HEK293 (cell line): ENCODE measurements around the gene PHOX2B.
A peak's percentile ranks its signal among the peaks of the same experiment; 100 is the strongest.

ENCODE experiments used
- BCL11A ChIP-seq: fragments of 450-650 bp; formaldehyde crosslinking; IDR thresholded peaks from 2 replicates; pipeline ENCODE4 v1.5.1; 2016; ENCODE audit warnings: low read depth, missing biosample characterization, missing genetic modification characterization
- FEZF1 ChIP-seq: fragments of 450-650 bp; formaldehyde crosslinking; IDR thresholded peaks from 2 replicates; pipeline ENCODE4 v1.5.1; 2016; ENCODE audit warnings: missing biosample characterization, missing genetic modification characterization
- KLF1 ChIP-seq: fragments of 450-650 bp; formaldehyde crosslinking; IDR thresholded peaks from 2 replicates; pipeline ENCODE4 v1.5.1; 2016; ENCODE audit warnings: missing biosample characterization, missing genetic modification characterization
- KLF10 ChIP-seq: fragments of 450-650 bp; IDR thresholded peaks from 2 replicates; pipeline ENCODE4 v1.5.1; 2018; ENCODE audit warnings: missing biosample characterization, mild to moderate bottlenecking, missing genetic modification characterization
- KLF16 ChIP-seq: fragments of 450-650 bp; formaldehyde crosslinking; IDR thresholded peaks from 2 replicates; pipeline ENCODE4 v1.5.1; 2017; ENCODE audit warnings: missing biosample characterization, missing genetic modification characterization
- KLF8 ChIP-seq: fragments of 450-650 bp; formaldehyde crosslinking; IDR thresholded peaks from 2 replicates; pipeline ENCODE4 v1.5.1; 2016; ENCODE audit warnings: missing biosample characterization, missing genetic modification characterization
- MEIS1 ChIP-seq: sonication (generic); formaldehyde crosslinking; IDR thresholded peaks from 2 replicates; pipeline ENCODE4 v1.8.1; 2022; ENCODE audit warnings: missing genetic modification reagents, mild to moderate bottlenecking, borderline replicate concordance
- OSR2 ChIP-seq: fragments of 450-650 bp; formaldehyde crosslinking; IDR thresholded peaks from 2 replicates; pipeline ENCODE4 v1.5.1; 2016; ENCODE audit warnings: missing biosample characterization, missing genetic modification characterization
- RBAK ChIP-seq: fragments of 450-650 bp; formaldehyde crosslinking; IDR thresholded peaks from 2 replicates; pipeline ENCODE4 v1.5.1; 2016; ENCODE audit warnings: missing biosample characterization, missing genetic modification characterization
- TRIM28 ChIP-seq: IDR thresholded peaks from 2 replicates; pipeline ENCODE4 v1.6.1; 2011; ENCODE audit warnings: low read length, control low read depth, borderline replicate concordance
- ZBTB21 ChIP-seq: fragments of 450-650 bp; formaldehyde crosslinking; IDR thresholded peaks from 2 replicates; pipeline ENCODE4 v1.5.1; 2017; ENCODE audit warnings: missing biosample characterization, missing genetic modification characterization
- ZBTB8A ChIP-seq: fragments of 450-650 bp; formaldehyde crosslinking; IDR thresholded peaks from 2 replicates; pipeline ENCODE4 v1.5.1; 2016; ENCODE audit warnings: missing biosample characterization, missing genetic modification characterization
- ZEB2 ChIP-seq: fragments of 450-650 bp; formaldehyde crosslinking; IDR thresholded peaks from 2 replicates; pipeline ENCODE4 v1.5.1; 2016; ENCODE audit warnings: missing biosample characterization, missing genetic modification characterization
- ZNF184 ChIP-seq: fragments of 450-650 bp; IDR thresholded peaks from 2 replicates; pipeline ENCODE4 v1.5.1; 2018; ENCODE audit warnings: missing biosample characterization, mild to moderate bottlenecking, missing genetic modification characterization
- ZNF24 ChIP-seq: fragments of 450-650 bp; formaldehyde crosslinking; IDR thresholded peaks from 2 replicates; pipeline ENCODE4 v1.5.1; 2016; ENCODE audit warnings: missing biosample characterization, missing genetic modification characterization
- ZNF266 ChIP-seq: fragments of 450-650 bp; formaldehyde crosslinking; IDR thresholded peaks from 2 replicates; pipeline ENCODE4 v1.5.1; 2016; ENCODE audit warnings: missing biosample characterization, missing genetic modification characterization, low read depth
- ZNF292 ChIP-seq: fragments of 450-650 bp; formaldehyde crosslinking; IDR thresholded peaks from 2 replicates; pipeline ENCODE4 v1.5.1; 2016; ENCODE audit warnings: low read depth, missing biosample characterization, missing genetic modification characterization, borderline replicate concordance
- ZNF354C ChIP-seq: fragments of 450-650 bp; formaldehyde crosslinking; IDR thresholded peaks from 2 replicates; pipeline ENCODE4 v1.5.1; 2016; ENCODE audit warnings: missing biosample characterization, missing genetic modification characterization, low read depth, borderline replicate concordance
- ZNF37A ChIP-seq: fragments of 450-650 bp; IDR thresholded peaks from 2 replicates; pipeline ENCODE4 v1.5.1; 2018; ENCODE audit warnings: missing biosample characterization, missing genetic modification characterization
- ZNF394 ChIP-seq: fragments of 450-650 bp; formaldehyde crosslinking; IDR thresholded peaks from 2 replicates; pipeline ENCODE4 v1.5.1; 2016; ENCODE audit warnings: missing biosample characterization, missing genetic modification characterization, mild to moderate bottlenecking, moderate library complexity, borderline replicate concordance
- ZNF423 ChIP-seq: fragments of 450-650 bp; formaldehyde crosslinking; IDR thresholded peaks from 2 replicates; pipeline ENCODE4 v1.5.1; 2016; ENCODE audit warnings: missing biosample characterization, missing genetic modification characterization
- ZNF510 ChIP-seq: fragments of 450-650 bp; formaldehyde crosslinking; IDR thresholded peaks from 2 replicates; pipeline ENCODE4 v1.5.1; 2018; ENCODE audit warnings: mild to moderate bottlenecking, missing genetic modification characterization, missing biosample characterization; ENCODE audit not compliant: insufficient replicate concordance
- ZNF558 ChIP-seq: fragments of 450-650 bp; formaldehyde crosslinking; IDR thresholded peaks from 2 replicates; pipeline ENCODE4 v1.5.1; 2016; ENCODE audit warnings: missing biosample characterization, missing genetic modification characterization
- ZNF561 ChIP-seq: fragments of 450-650 bp; IDR thresholded peaks from 2 replicates; pipeline ENCODE4 v1.5.1; 2018; ENCODE audit warnings: missing biosample characterization, missing genetic modification characterization, borderline replicate concordance
- ZNF600 ChIP-seq: fragments of 450-650 bp; formaldehyde crosslinking; IDR thresholded peaks from 2 replicates; pipeline ENCODE4 v1.5.1; 2016; ENCODE audit warnings: missing biosample characterization, missing genetic modification characterization
- ZNF629 ChIP-seq: fragments of 450-650 bp; formaldehyde crosslinking; IDR thresholded peaks from 2 replicates; pipeline ENCODE4 v1.5.1; 2017; ENCODE audit warnings: missing biosample characterization, missing genetic modification characterization
- ZNF660 ChIP-seq: fragments of 450-650 bp; IDR thresholded peaks from 2 replicates; pipeline ENCODE4 v1.5.1; 2018; ENCODE audit warnings: missing biosample characterization, mild to moderate bottlenecking, missing genetic modification characterization
- ZNF837 ChIP-seq: fragments of 450-650 bp; formaldehyde crosslinking; IDR thresholded peaks from 2 replicates; pipeline ENCODE4 v1.5.1; 2016; ENCODE audit warnings: missing biosample characterization, missing genetic modification characterization
- ZNF843 ChIP-seq: fragments of 450-650 bp; formaldehyde crosslinking; IDR thresholded peaks from 2 replicates; pipeline ENCODE4 v1.5.1; 2016; ENCODE audit warnings: missing biosample characterization, missing genetic modification characterization
- ZXDB ChIP-seq: fragments of 450-650 bp; formaldehyde crosslinking; IDR thresholded peaks from 2 replicates; pipeline ENCODE4 v1.5.1; 2016; ENCODE audit warnings: missing biosample characterization, missing genetic modification characterization
- TF ChIP-seq, protein P1 (sequence below): fragments of 450-650 bp; IDR thresholded peaks from 2 replicates; pipeline ENCODE4 v1.5.1; 2018; ENCODE audit warnings: missing biosample characterization, missing genetic modification characterization
- TF ChIP-seq, protein P2 (sequence below): fragments of 450-650 bp; formaldehyde crosslinking; IDR thresholded peaks from 2 replicates; pipeline ENCODE4 v1.5.1; 2016; ENCODE audit warnings: missing biosample characterization, missing genetic modification characterization
- TF ChIP-seq, protein P3 (sequence below): fragments of 450-650 bp; formaldehyde crosslinking; IDR thresholded peaks from 2 replicates; pipeline ENCODE4 v1.5.1; 2016; ENCODE audit warnings: missing biosample characterization, missing genetic modification characterization
- TF ChIP-seq, protein P4 (sequence below): fragments of 450-650 bp; formaldehyde crosslinking; IDR thresholded peaks from 2 replicates; pipeline ENCODE4 v1.5.1; 2016; ENCODE audit warnings: missing biosample characterization, missing genetic modification characterization, low read depth
- TF ChIP-seq, protein P5 (sequence below): fragments of 450-650 bp; formaldehyde crosslinking; IDR thresholded peaks from 2 replicates; pipeline ENCODE4 v1.5.1; 2017; ENCODE audit warnings: missing biosample characterization, missing genetic modification characterization

Gene PHOX2B

DNA sequence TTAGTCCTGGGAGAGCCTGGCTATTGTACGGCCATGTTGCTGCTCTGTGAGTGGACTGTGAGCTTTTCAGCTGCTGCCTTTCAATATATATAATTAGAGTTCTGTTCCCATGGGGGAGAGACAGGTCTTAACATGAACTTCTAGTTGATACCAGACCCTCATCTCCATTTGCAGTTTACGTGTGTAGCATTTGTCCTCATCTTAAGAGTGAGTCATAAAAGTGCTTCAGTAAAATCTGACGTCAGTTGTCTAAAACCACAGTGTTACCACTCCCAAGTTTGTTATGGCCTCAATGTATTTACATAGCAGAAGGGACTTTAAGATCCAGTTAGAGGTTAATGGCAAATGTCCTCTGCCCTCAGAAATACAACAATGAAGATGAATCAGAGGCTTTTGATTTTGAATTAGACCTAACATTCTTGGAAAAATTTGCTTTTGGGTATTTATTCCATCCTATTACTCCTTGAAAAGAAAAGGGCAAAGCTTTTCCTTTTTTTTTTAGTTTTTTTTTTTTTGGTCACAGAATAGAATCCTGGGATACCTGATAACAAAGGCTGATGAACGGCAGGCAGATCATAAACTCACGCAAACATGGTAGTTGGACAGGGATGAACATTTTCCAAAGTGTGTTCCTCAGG is 38.6 kb downstream of the PHOX2B start (continued):
- TF ChIP-seq ZNF423 (tag by site-specific recombination) (no peak), ZNF292 (no peak), ZNF24 (tag by site-specific recombination) (peak; percentile 73), ZNF184 (0 out of 2 replicates have a peak, but pooled peaks have one; percentile 14), ZNF629 (tag by site-specific recombination) (peak; percentile 97), ZNF561 (tag by site-specific recombination) (peak; percentile 72), ZNF510 (tag by site-specific recombination) (peak; percentile 23), RBAK (tag by site-specific recombination) (no peak), KLF10 (tag by site-specific recombination) (peak; percentile 40; the same call in 1 of the 2 replicates), BCL11A (tag by site-specific recombination) (peak; percentile 69; the same call in 1 of the 2 replicates), ZXDB (peak; percentile 61), ZNF843 (tag by site-specific recombination) (peak; percentile 79), ZBTB8A (tag by site-specific recombination) (no peak), ZNF354C (tag by site-specific recombination) (no peak), KLF8 (tag by site-specific recombination) (peak; percentile 52), OSR2 (tag by site-specific recombination) (peak; percentile 59; the same call in 1 of the 2 replicates), ZNF37A (tag by site-specific recombination) (no peak), ZNF558 (tag by site-specific recombination) (peak; percentile 54), ZNF600 (tag by site-specific recombination) (peak; percentile 93), KLF16 (no peak), ZNF266 (tag by site-specific recombination) (no peak), ZBTB21 (tag by site-specific recombination) (peak; percentile 86), FEZF1 (tag by site-specific recombination) (peak; percentile 33; the same call in 1 of the 2 replicates), ZNF660 (tag by site-specific recombination) (peak; percentile 34; the same call in 1 of the 2 replicates), TRIM28 (peak; percentile 95; the same call in 1 of the 2 replicates), MEIS1 (no peak), ZNF394 (tag by site-specific recombination) (0 out of 2 replicates have a peak, but pooled peaks have one; percentile 20), ZNF837 (no peak), ZEB2 (tag by site-specific recombination) (peak; percentile 81), KLF1 (peak; percentile 44; the same call in 1 of the 2 replicates)
- TF ChIP-seq, protein P1, sequence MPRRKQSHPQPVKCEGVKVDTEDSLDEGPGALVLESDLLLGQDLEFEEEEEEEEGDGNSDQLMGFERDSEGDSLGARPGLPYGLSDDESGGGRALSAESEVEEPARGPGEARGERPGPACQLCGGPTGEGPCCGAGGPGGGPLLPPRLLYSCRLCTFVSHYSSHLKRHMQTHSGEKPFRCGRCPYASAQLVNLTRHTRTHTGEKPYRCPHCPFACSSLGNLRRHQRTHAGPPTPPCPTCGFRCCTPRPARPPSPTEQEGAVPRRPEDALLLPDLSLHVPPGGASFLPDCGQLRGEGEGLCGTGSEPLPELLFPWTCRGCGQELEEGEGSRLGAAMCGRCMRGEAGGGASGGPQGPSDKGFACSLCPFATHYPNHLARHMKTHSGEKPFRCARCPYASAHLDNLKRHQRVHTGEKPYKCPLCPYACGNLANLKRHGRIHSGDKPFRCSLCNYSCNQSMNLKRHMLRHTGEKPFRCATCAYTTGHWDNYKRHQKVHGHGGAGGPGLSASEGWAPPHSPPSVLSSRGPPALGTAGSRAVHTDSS: no peak
- TF ChIP-seq, protein P2, sequence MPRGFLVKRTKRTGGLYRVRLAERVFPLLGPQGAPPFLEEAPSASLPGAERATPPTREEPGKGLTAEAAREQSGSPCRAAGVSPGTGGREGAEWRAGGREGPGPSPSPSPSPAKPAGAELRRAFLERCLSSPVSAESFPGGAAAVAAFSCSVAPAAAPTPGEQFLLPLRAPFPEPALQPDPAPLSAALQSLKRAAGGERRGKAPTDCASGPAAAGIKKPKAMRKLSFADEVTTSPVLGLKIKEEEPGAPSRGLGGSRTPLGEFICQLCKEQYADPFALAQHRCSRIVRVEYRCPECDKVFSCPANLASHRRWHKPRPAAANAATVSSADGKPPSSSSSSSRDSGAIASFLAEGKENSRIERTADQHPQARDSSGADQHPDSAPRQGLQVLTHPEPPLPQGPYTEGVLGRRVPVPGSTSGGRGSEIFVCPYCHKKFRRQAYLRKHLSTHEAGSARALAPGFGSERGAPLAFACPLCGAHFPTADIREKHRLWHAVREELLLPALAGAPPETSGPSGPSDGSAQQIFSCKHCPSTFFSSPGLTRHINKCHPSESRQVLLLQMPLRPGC: peak; percentile 90
- TF ChIP-seq, protein P3, sequence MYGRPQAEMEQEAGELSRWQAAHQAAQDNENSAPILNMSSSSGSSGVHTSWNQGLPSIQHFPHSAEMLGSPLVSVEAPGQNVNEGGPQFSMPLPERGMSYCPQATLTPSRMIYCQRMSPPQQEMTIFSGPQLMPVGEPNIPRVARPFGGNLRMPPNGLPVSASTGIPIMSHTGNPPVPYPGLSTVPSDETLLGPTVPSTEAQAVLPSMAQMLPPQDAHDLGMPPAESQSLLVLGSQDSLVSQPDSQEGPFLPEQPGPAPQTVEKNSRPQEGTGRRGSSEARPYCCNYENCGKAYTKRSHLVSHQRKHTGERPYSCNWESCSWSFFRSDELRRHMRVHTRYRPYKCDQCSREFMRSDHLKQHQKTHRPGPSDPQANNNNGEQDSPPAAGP (tag by site-specific recombination): 0 out of 2 replicates have a peak, but pooled peaks have one; percentile 54
- TF ChIP-seq, protein P4, sequence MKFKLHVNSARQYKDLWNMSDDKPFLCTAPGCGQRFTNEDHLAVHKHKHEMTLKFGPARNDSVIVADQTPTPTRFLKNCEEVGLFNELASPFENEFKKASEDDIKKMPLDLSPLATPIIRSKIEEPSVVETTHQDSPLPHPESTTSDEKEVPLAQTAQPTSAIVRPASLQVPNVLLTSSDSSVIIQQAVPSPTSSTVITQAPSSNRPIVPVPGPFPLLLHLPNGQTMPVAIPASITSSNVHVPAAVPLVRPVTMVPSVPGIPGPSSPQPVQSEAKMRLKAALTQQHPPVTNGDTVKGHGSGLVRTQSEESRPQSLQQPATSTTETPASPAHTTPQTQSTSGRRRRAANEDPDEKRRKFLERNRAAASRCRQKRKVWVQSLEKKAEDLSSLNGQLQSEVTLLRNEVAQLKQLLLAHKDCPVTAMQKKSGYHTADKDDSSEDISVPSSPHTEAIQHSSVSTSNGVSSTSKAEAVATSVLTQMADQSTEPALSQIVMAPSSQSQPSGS (tag by site-specific recombination): peak; percentile 88
- TF ChIP-seq, protein P5, sequence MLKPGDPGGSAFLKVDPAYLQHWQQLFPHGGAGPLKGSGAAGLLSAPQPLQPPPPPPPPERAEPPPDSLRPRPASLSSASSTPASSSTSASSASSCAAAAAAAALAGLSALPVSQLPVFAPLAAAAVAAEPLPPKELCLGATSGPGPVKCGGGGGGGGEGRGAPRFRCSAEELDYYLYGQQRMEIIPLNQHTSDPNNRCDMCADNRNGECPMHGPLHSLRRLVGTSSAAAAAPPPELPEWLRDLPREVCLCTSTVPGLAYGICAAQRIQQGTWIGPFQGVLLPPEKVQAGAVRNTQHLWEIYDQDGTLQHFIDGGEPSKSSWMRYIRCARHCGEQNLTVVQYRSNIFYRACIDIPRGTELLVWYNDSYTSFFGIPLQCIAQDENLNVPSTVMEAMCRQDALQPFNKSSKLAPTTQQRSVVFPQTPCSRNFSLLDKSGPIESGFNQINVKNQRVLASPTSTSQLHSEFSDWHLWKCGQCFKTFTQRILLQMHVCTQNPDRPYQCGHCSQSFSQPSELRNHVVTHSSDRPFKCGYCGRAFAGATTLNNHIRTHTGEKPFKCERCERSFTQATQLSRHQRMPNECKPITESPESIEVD: peak; percentile 80
